ENCODE measurements around the gene CUX1. TPM values are rescaled to one million over a fixed set of nuclear protein-coding genes. Genes with fewer than 3 reads are reported as not detected.

CUX1 gene
- total and polyA plus RNA-seq, 10 of the 15 experiments (the other 5 are each of a cell fraction or from before 2014, with no cell fraction given), result 6.1 to 48.6 (median 25.9) TPM

DNA sequence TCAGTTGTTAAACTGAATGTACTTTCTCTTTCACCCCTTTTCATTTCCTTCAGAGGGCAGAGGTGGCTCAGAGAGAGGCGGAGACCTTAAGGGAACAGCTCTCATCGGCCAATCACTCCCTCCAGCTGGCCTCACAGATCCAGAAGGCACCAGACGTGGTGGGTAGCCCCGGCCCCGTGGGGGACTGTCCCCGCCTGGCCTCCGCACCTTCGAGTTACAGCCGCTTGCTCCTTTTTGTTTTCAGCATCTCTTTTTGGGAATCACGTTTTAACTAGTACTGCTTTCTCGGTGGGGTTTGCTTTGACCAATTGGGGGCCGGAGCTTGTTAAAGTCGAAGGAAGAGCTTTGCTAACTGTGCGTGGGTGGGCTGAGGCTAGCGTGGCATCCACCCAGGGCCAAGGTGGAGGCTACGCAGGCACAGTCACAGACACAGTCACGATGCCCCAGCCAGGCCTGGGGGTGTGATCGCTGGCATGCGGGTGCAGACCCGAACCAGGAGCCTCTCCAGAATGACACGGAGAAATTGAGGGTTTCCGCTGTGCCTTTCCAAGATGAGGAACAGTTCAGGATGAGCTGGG, 353.1 kb downstream of the CUX1 start:
- Histone ChIP-seq H3K4me2 (ENCODE audit: control insufficient read depth, insufficient read depth) (no peak overlapping the region), H3K79me2 (ENCODE audit: control insufficient read depth, insufficient read depth, low read length) (no peaks in the 10 kb centered on the region), H4K20me1 (ENCODE audit: control insufficient read depth, insufficient read depth) (no peaks in the 10 kb centered on the region), H3K9me3 (replicated peaks; ENCODE audit: control insufficient read depth, insufficient read depth, low read length) (no peaks in the 10 kb centered on the region), H3K27me3 (replicated peaks in 1 of 2; ENCODE audit: control insufficient read depth in 2 of 2, insufficient read depth in 2 of 2, low read length in 1 of 2) (no peaks in the 10 kb centered on the region), H3K9ac (ENCODE audit: control insufficient read depth, insufficient read depth, low read length) (no peak overlapping the region), H3K27ac (ENCODE audit: control insufficient read depth, insufficient read depth) (no peak overlapping the region), H2AFZ (ENCODE audit: control insufficient read depth, low read depth, low read length) (no peak overlapping the region), H3K36me3 (ENCODE audit: control insufficient read depth in 2 of 2, insufficient read depth in 2 of 2, low read length in 1 of 2) (peaks cover 3 to 8% of the 10 kb centered on the region in 2 experiments), H3K4me1 (ENCODE audit: control insufficient read depth, insufficient read depth, low read length) (no peaks in the 10 kb centered on the region), H3K4me3 (no peak overlapping the region)
- in situ Hi-C loops (cut with MboI), result no loop called here
- ATAC-seq, result no peak
- ChIA-PET RAD21 (ENCODE audit: unreplicated experiment) (no interaction called here), CTCF (no interaction called here), SMC1A (ENCODE audit: uncharacterized antibody, unreplicated experiment) (no interaction called here), POLR2A (interaction anchor here (0.5 to 0.6 kb wide), 2 partner anchors 260 to 746 kb away, joined by 3 to 5 read pairs; no protein-coding TSS in a partner anchor)
- DNase-seq (ENCODE audit: low read depth, low spot score), result no peak
- BruUV-seq (replicated peaks), result no TSS peak
- WGBS (ENCODE audit: insufficient coverage, insufficient replicate concordance, low lambda C conversion rate, missing lambda C conversion rate), result 91% methylated on average over 22 of the region's 22 CpGs
- intact Hi-C loops (cut with micrococcal nuclease; ENCODE audit: unreplicated experiment), result no loop called here
- TF ChIP-seq PAX5 (IDR thresholded peaks at IDR 0.05; ENCODE audit: borderline replicate concordance, low read depth, low read length), result no peak
- FAIRE-seq, result no peak

DNA sequence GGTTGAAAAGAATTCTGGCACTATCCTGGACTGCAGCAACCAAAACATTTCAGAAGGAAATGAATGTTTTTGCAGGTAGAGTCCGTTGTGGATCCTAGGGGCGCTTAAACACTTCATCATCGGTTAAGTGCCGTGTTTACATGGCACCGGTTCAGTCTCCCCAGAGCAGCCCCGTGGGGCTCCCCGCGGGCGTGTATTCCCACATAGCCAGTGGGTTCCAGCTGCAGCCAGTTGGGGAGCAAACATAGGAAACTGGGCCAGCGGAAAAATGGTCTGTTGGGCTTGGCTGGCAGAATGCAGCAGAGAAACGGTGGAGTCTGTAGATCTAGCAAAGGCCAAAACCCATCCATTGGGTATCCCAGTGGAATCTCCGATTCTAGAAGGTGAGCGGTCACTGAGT, 356.2 kb downstream of the CUX1 start:
- Histone ChIP-seq H2AFZ (ENCODE audit: control insufficient read depth, low read depth, low read length) (no peak overlapping the region), H3K27me3 (replicated peaks in 1 of 2; ENCODE audit: control insufficient read depth in 2 of 2, insufficient read depth in 2 of 2, low read length in 1 of 2) (no peaks in the 10 kb centered on the region), H3K9me3 (replicated peaks; ENCODE audit: control insufficient read depth, insufficient read depth, low read length) (no peaks in the 10 kb centered on the region), H3K4me1 (ENCODE audit: control insufficient read depth, insufficient read depth, low read length) (no peaks in the 10 kb centered on the region), H3K36me3 (ENCODE audit: control insufficient read depth in 2 of 2, insufficient read depth in 2 of 2, low read length in 1 of 2) (peaks cover 5 to 9% of the 10 kb centered on the region in 2 experiments), H3K9ac (ENCODE audit: control insufficient read depth, insufficient read depth, low read length) (no peak overlapping the region), H3K79me2 (ENCODE audit: control insufficient read depth, insufficient read depth, low read length) (no peaks in the 10 kb centered on the region), H3K4me2 (ENCODE audit: control insufficient read depth, insufficient read depth) (no peak overlapping the region), H4K20me1 (ENCODE audit: control insufficient read depth, insufficient read depth) (no peaks in the 10 kb centered on the region), H3K27ac (ENCODE audit: control insufficient read depth, insufficient read depth) (no peak overlapping the region), H3K4me3 (no peak overlapping the region)
- TF ChIP-seq FOS (IDR thresholded peaks at IDR 0.05; ENCODE audit: borderline replicate concordance, extremely low read depth, insufficient read length) (no peak), MXI1 (IDR thresholded peaks at IDR 0.05; ENCODE audit: low read depth, low read length) (no peak), BCL11A (IDR thresholded peaks at IDR 0.05; ENCODE audit: low read depth, low read length) (no peak), NR2C1 (IDR thresholded peaks at IDR 0.05) (no peak), RCOR1 (conservative IDR thresholded peaks at IDR 0.05; ENCODE audit: low read depth, low read length) (no peak)
- TF ChIP-seq, protein P1, sequence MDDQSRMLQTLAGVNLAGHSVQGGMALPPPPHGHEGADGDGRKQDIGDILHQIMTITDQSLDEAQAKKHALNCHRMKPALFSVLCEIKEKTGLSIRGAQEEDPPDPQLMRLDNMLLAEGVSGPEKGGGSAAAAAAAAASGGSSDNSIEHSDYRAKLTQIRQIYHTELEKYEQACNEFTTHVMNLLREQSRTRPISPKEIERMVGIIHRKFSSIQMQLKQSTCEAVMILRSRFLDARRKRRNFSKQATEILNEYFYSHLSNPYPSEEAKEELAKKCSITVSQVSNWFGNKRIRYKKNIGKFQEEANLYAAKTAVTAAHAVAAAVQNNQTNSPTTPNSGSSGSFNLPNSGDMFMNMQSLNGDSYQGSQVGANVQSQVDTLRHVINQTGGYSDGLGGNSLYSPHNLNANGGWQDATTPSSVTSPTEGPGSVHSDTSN (IDR thresholded peaks at IDR 0.05; ENCODE audit: insufficient replicate concordance, low read depth, low read length), result no peak
- RAD21 ChIA-PET (ENCODE audit: unreplicated experiment), result no interaction called here
- POLR2A ChIA-PET, result interaction anchor here (0.6 kb wide), 1 partner anchor 227 kb away, joined by 10 read pairs; no protein-coding TSS in a partner anchor
- intact Hi-C loops (cut with micrococcal nuclease; ENCODE audit: unreplicated experiment) (no loop called here), in situ Hi-C loops (cut with MboI) (no loop called here)
- no peak for ATAC-seq
- SMC1A ChIA-PET (ENCODE audit: uncharacterized antibody, unreplicated experiment), result no interaction called here
- no peak for FAIRE-seq
- CTCF ChIA-PET, result no interaction called here
- WGBS (ENCODE audit: insufficient coverage, insufficient replicate concordance, low lambda C conversion rate, missing lambda C conversion rate), result 98% methylated on average over 13 of the region's 13 CpGs
- DNase-seq (ENCODE audit: low read depth, low spot score), result no peak
- BruUV-seq (replicated peaks), result no TSS peak
